Activated CD4-positive, alpha-beta T cell treated with anti-CD3 and anti-CD28 coated beads, Interleukin-2, amount 50 U/mL, for 24 hours (primary cell): ENCODE data around the gene CHD5.
"Not testable (repeated sequence)": the region's sequence is repeated elsewhere in the genome, so short reads cannot be mapped to it uniquely, and the experiment has no call there.

Experiments used
- DNase-seq, 2 donors: peaks; one replicate each; pipeline ENCODE4 v3.0.0-alpha.2; 2020; ENCODE audit warnings: low read depth in 1 of 2, low spot score in 1 of 2

The CHD5 gene

DNA sequence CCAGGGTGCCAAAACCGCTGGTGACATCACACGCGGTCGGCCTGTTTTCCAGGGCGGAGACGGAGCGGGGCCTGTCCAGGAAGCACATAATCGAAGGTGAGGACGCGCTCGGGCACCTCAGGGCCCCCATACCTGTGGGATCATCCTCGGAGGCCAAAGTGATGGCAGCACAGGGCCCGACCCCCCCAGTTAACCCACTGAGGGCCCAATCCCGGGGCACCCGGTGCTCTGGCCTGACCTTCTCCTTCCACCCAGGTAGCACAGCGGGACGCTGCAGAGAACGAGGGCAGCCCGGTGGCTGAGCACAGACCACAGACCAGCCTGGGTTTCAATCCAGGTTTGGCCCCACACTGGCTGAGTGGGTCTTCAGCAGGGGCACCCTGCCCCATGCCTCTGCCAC lies 91.2 kb downstream of the CHD5 start:
- DNase-seq = no peak

DNA sequence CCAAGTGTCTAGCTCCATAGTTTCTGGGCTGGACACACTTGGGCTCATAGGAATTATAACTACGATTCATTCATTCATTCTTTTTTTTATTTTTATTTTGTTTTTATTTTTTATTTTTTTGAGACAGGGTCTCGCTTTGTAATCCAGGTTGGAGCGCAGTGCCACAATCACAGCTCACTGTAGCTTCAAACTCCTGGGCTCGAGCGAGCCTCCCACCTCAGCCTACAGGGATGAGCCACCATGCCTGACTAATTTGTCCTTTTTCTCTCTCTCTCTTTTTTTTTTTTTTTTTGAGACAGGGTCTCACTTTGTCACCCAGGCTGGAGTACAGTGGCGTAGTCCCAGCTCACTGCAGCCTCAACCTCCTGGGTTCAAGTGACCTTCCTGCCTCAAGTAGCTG lies 92.2 kb downstream of the CHD5 start:
- no peak for DNase-seq

DNA sequence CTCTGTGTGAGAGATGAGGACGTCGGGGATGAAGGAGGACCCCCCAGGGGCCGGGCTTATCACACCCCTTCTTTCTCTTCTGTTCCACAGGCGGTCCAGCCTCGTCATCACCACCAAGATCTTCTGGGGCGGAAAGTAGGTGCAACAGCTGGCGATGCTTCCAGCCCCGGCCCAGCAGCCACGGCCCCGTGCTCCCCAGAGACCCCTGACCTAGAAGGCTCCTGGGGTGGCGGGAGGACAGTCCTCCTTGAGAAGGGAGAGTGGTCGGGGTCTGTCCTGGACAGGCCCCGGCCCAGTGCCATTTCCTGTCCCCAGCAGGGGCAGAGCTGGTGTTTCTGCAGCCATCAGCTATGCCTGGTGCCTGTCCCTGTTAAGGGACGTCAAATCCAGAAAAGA lies 92.7 kb downstream of the CHD5 start:
- no peak for DNase-seq

DNA sequence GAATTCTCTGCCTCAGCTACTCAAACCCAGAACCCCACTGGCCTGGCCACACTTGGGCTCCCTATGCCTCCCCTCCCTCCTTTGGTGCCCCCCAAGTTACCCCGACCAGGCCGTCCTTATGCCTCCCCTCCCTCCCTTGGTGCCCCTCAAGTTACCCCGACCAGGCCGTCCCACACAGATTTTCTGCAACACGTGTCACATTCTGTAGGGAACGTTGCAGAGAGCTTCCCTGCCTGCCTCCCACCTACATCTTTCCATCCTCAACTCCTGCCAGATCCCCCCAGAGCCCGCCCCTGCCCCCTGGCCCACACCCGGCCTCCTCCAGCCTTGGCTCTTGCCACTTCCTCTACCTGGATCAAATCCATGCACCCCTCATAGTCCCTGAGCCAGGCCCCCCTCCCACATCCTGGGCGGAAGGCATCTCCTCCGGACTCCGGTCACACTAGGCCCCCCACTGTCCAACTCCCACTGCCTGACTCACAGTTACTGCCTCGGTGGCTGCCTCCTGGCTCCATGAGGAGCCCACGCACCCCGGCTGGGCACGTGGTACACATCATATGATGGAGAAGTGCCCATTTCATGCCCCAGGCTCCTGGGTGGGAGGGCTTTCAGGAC lies 93.3 kb downstream of the CHD5 start:
- no peak for DNase-seq

DNA sequence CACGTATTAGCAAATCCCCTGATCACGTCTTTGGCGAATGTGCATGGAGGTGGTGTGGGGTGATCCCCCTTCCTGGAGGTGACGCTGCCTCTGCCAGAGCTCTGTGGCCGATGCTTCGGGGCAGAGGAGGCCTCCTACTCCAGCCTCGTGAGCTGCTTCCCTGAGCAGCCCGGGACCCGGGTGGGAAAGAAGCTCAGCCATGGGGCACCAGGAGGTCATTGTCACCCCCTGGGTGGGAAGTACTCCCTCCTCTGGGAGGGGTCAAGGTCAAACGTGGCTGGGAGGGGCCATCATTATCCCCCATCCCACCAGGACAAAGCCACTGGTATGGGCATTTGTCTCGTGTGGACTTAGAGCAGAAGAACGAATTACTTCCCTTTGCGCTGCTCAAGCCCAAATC lies 93.8 kb downstream of the CHD5 start:
- no peak for DNase-seq

DNA sequence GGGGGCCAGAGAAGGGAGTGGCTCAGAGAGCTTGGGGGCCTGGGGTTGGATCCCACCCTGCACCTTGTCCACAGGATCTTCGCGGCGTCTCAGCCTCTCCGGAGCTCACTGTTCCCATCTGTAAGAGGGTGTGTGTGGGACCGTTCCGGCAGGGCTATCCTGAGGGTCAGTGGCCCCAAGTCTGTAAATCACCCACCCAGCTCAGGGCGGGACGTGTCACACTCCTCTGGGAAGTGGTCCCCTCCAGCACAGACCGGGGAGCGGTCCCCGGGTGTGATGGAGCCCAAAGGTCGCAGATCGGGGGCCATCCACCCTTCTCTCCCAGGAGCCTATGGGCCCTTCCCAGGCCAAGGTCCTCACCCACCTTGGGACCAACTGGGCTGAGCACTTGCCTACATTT lies 94.5 kb downstream of the CHD5 start:
- DNase-seq = no peak

DNA sequence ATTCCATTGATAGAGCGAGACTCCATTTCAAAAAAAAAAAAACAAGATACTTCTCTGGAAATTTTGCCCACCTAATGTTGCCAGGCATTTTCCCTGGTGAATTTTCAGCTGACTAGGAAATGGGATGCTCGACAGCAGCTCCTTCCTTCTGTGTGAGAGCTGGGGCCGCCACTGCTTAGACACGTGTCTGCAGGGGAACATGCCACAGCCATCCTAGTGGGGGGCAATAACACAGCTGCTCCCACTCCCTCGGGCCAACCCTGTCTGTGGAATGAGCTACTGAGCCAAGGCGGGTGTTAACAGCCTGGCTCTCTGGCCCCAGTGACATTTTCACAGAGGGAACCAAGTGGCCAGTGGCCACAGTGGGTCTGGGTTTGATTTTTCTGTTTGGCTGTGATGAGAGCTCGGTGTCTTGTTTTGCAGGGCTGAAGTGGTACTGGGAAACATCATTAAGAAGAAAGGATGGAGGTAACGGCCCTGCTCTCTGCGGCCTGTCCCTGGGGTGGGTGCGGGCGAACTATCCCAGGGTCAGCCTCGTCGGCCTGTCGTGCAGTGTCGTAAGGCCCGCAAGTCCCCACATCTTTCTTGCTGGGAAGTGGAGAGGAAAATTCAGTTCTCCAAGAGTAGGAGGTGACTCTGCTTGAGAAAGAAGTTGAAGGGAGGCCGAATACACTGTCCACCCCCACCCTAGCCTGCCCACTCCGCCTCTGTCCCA lies 95.2 kb downstream of the CHD5 start:
- no peak for DNase-seq

DNA sequence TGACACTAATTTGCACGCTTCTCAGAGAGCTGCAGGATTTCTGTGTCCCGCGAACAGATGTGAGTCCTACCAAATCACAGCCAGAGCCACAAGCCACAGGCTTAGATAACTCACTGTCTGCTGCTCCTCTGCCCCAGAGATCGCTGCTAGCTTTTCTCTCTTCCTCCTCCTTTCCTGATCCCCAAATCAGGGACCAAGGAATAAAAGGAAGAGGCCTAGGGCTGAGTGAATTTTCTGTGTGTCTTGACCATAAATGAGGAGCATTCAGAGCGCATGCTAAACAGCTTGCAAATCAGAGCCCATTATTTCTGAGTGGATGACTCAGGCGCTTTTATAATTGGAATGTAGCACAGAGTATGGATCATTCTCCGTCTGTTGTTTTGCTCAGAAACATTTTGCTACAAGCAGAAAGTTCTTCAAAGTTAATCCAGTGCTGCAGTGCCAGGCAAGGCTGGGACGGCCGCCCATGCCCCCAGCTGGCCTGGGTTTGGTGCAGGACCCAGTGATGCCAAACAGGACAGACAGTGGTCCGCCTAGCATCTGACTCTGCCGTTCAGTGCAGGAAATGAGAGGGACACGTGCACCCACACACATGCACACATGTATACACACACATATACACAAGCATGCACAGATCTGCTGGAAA lies 96.2 kb downstream of the CHD5 start:
- no peak for DNase-seq

DNA sequence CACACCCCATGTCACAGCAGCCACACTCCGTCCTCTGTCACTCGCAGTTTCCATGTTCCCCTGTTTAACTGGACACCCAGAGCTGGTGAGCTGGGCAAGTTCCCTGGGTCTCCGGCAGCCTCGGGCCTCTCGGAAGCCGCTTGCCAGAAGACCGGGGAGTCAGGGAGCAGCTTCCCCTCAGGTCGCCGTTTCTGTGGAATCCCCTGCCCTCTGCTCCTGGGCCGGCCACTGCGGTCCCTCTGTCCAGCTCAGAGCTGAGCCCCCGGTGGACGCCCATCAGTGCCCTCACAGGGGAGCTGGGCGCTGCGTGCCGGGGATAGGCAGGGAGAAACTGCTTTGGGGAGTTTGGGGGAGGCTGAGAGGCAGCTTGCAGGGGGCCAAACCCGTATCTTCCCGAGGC lies 96.7 kb downstream of the CHD5 start:
- no peak for DNase-seq

DNA sequence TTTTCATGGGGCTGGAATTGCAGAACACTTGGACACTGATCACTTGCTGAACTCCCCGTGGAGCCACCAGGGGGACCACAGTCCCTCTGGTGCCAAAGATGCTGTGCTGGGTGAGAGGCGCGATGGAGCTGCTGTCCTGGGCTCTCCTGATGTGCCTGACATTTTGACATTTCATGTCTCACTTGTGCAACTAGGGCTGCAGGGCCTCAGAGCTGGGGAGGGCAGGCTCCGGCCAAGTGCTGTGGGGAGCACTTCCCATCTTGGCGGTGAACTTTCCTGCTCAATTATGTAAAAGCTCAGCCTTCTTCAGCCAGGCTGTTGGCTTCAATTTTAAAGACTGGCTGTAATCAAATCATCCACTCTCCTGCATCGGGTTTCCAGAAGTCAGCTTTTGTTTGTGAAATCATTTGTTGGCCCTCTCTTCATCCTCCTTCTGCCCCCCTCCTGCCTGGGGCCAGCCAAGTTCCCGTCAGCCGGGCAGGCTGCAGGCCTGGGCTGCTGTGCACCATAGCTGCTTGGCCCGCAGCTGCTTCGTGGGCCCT lies 97.6 kb downstream of the CHD5 start:
- DNase-seq = no peak

DNA sequence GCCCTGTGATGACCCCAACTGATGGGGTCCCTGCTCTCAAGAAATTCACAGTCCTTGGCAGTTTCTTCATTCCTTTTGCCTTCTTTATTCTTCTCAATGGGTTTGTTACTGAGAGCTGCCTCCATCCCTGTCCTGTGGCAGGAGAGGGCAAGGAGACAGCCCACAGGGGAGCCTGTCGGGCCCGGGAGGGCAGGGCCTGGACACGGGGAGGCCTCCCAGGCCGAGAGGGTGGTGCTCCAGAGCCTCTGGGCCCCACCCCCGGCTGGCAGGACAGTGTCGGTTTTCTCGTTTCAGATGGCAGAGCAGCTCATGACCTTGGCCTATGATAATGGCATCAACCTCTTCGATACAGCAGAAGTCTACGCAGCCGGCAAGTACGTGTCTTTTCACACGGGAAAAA lies 98.2 kb downstream of the CHD5 start:
- no peak for DNase-seq

DNA sequence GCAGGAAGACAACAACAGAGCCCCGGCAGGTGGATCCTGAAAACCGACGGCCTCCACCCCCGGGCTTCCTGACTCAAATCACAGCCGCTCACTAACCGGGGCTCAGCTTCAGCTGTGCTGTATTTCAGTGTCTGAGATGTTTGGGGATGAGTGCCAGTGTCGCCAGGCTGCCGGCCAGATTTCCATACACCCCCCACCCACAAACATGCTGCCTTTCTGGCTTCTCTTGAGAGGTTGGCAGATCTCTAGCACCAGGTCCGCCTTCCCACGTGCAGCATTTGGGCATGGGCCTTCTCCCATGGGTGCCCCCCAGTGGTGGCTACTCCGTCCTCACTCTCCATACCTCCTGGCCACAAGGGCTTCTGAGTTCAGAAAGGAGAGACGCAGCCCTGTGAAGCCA lies 99.7 kb downstream of the CHD5 start:
- DNase-seq = no peak

DNA sequence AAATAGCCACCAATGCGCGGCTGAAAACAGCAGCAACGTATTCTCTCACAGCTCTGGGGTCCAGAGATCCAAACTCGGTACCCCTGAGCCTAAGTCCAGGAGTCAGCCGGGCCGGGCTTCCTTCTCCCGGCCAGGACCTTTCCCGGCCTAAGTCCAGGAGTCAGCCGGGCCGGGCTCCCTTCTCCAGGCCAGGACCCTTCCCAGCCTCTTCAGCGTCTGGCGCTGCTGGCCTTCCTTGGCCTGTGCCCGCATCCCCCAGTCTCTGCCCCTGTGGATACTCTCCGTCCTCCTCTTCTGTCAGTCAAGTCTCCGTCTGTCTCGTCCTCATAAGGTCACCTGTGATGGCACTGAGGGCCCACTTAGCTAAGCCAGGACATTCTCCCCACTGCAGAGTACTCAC lies 102.2 kb downstream of the CHD5 start:
- DNase-seq = no peak

DNA sequence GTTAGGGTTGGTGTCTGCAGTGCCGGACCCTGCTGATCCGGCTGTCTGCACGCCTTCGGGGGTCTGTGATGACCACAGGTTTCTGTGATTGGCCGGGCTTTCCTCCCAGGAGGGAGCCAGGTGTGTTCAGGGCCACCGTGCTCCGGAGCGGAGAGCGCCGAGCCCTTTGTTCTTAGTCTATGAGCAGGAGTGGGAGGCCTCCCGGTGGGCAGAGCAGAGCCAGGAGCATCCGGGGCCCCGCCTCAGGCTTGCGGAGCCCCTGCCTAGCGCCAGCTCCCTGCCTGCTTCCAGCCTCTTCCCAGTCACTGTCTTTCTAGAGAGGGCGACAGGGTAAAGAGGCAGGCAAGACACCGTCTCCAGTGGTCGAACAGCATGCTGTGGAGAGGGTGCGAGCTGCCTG lies 102.6 kb downstream of the CHD5 start:
- DNase-seq = no peak

DNA sequence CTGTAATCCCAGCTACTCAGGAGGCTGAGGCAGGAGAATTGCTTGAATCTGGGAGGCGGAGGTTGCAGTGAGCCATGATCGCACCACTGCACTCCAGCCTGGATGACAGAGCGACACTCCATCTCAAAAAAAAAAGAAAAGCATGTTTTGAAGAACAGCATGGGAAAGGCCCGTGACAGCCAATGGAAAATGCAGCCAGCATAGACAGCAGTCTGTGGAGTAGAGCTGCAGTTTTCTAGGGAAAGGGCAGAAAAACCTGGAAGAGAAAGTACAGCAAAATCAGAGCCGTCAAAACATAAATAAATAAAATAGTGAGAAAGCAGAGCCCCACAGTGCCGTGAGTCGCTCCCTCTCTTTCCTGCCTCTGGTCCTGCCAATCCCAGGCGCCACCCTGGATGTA lies 103.1 kb downstream of the CHD5 start:
- DNase-seq = not testable (repeated sequence)

DNA sequence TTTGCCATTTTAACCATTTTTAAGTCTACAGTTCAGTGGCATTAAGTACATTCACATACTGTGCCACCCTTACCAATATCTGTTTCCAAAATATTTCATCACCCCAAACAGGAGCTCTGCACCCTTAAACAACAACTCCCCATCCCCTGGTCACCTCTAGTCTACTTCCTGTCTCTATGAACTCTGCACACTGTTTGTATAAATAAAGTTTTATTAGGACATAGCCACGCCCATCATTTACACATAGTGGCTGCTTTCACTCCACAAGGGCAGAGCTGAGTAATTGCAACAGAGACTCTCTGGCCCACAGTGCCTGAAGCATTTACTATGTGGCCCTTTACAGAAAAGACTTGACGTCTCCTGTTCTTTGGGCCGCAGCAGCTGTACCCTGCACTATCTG lies 104.4 kb downstream of the CHD5 start:
- DNase-seq = no peak

DNA sequence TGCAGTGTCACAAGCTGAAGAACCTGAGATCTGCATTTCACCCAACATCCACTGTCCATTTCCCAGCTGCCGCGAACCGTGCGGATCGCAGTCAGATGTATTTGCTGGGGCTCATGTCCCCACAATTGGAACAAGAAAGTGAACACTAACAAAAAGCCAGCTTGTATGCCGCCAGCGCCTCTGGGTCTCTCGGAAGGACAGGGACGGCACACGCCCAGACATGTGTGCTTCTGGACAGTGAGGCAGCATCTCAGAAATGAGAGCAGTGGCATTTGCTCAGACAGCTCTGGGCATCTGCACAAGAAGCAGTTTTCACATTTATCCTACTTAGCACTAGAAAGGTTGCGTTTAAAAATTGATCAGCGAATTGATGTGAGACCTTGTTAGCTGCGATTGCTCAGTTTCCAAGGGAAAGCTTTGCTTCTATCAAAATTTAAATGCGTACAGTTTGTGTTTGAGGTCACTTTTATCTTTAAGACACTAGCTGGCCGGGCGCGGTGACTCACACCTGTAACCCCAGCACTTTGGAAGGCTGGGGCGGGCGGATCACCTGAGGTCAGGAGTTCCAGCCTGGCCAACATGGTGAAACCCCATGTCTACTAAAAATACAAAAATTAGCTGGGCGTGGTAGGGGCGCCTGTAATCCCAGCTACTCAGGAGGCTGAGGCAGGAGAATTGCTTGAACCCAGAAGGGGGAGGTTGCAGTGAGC lies 105.8 kb downstream of the CHD5 start:
- DNase-seq = no peak

DNA sequence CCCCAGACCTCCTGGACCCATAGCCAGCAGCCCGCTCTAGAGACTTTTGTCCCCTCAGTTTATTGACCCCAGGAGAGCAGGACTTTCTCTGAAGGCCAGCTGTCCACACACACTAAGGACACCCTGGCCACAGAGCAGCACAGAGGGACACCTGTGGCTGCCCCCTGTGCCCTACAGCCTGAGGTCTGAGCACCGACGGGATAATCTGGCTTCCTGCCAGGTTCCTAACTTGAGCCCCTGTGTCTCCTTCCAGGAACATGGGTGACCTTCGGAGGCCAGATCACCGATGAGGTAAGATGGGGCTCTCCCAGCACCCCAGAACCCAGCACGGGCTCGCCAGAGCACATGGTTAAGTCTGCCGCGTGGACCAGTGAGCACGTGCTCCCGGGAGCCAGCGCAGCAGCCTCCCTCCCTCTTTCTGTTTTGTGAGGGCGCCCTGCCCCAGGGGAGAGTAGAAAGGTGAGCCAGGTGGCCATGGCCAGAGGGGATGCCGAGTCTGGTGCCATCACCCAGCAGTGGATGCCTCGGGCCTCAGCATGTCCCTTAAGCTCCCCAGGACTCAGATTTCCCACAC lies 106.6 kb downstream of the CHD5 start:
- no peak for DNase-seq

DNA sequence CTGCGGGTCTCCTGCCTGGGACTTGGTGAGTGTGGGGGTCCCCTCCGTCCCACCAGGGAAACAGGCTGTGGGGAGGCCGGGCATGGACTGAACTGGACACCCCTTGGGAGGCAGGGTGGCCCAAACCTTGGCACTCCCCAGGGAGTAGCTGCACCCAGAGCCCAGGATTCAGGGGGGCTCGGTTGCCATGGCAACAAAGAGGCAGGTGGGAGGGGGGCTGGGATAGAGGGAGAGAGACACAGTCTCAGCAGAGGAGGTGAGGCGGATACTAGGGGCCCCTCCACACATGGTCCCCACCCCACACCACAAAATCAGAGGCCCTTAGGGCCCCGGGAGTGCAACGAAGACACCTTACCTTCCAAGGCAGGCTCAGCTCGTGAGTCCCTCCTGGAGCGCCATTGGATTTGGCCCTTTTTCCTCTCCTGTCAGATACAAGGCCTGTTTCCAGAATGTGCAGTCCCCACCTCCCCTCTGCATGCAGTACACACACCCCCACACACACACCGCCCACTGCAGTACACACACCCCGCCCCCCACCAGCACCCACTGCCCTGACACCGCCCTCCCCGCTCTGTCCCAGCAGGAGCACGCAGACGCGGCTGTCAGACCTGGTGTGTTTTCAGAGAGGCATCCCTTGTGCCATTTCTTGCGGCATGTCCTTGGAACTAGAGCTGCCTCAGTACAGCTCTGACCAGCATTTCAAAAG lies 107.2 kb downstream of the CHD5 start:
- no peak for DNase-seq

DNA sequence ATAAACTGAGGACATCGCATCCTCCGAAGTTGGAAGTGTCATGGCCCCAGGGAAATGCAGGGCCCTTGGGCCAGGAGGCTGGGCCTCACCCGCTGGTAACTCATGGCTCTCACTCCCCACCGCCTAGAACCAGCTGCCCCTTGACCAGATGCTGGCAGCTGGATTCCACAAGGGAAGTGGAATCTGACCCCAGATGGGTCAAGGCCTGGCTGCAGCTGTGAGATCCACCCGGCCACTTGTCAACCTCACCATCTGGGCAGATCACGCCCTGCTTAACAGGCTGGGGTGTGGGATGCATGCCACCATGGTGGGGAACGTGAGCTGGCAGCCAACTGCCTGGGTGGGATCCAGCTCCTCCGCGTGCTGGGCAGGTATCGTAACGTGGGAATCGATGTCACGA lies 108.9 kb downstream of the CHD5 start:
- DNase-seq = no peak

DNA sequence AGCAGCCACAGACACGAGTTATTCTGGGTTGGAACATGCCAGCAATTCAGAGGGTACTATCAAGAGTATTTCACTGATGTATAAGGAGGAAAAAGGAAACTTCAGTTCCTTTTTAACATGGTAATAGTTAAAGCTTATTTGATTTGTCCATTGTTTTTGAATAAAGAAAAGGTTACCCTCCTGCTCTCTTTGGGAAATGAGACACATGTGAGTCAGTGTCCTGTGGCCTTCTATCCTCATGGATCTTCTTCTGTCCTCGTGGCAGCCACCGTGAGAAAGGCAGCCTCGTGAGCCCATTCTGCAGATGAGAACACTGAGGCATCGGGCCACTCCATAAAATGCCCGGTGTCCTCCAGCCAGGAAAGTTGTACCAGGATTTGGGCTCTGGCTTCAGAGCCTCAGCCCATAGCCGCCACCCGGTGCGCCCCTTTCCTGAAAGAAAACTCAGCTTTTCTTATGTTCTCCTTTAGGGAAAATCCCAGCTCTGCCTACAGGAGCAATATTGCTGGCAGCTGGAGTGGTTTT lies 109.6 kb downstream of the CHD5 start:
- no peak for DNase-seq
